HepG2 (cell line): ENCODE results near the gene CYBC1. TPM values are rescaled to one million over a fixed set of nuclear protein-coding genes. Genes with fewer than 3 reads are reported as not detected.

Source experiments
- ATAC-seq: fragments of 200-7000 bp; cut with Tn5 transposase; 3 replicates; pipeline ENCODE4 v1.9.1; 2020; ENCODE audit warnings: mild to moderate bottlenecking, moderate library complexity
- BruUV-seq: library from RNA; stranded (reverse); fragments of 400-500 nt; replicated peaks from 2 replicates; lab custom pipeline; 2021; lab: Mats Ljungman, UMichigan
- CTCF ChIA-PET: fragments of 300-600 bp; formaldehyde crosslinking; extraction: SDS; loops from one replicate; lab custom pipeline; 2021; ENCODE audit warnings: low total read pairs, inconsistent platforms, low intra/inter-chr PET ratio; lab: Yijun Ruan, JAX
- POLR2A ChIA-PET: fragments of 350-600 bp; sonication (Branson Sonifier 250); formaldehyde crosslinking; loops from one replicate; lab custom pipeline; 2020; ENCODE audit warnings: antibody characterized with exemption, inconsistent platforms; lab: Yijun Ruan, JAX
- DNase-seq: peaks from one replicate; pipeline ENCODE4 v3.0.0-alpha.2; 2015; ENCODE audit warnings: low spot score
- FAIRE-seq: peaks from 3 replicates; lab custom pipeline; 2011; peaks lifted over from hg19 to GRCh38; lab: Jason Lieb, UNC
- H2AFZ ChIP-seq: one replicate; pipeline ENCODE4 v1.6.1; 2011; ENCODE audit warnings: low read length, inconsistent platforms
- H3K27ac ChIP-seq: fragments of 300-600 bp; 3 replicates; pipeline ENCODE4 v1.8.0; 2011; ENCODE audit warnings: mixed run types, mild to moderate bottlenecking, mixed read lengths, low read length, inconsistent platforms; ENCODE audit not compliant: insufficient read depth; ENCODE audit errors: extremely low read length
- H3K27me3 ChIP-seq, 2 experiments: fragments of 200-600 bp in 1 of 2; 2 replicates in 1 of 2; 3 replicates in 1 of 2; pipeline versions ENCODE4 v1.6.0 to v1.8.0; 2011; ENCODE audit warnings: low read length in 2 of 2, mild to moderate bottlenecking in 2 of 2, moderate library complexity in 2 of 2, inconsistent platforms in 1 of 2; ENCODE audit not compliant: insufficient read depth in 2 of 2, control insufficient read depth in 1 of 2
- H3K36me3 ChIP-seq, 2 experiments: fragments of 200-600 bp in 1 of 2; replicated peaks in 1 of 2; 2 replicates in 1 of 2; 3 replicates in 1 of 2; pipeline versions ENCODE4 v1.5.1 to v1.8.0; 2011; ENCODE audit warnings: low read length in 2 of 2, inconsistent platforms in 1 of 2; ENCODE audit not compliant: insufficient read depth in 2 of 2, control insufficient read depth in 1 of 2
- H3K4me1 ChIP-seq: 2 replicates; pipeline ENCODE4 v1.5.1; 2012; ENCODE audit warnings: low read length, inconsistent platforms; ENCODE audit not compliant: insufficient read depth
- H3K4me2 ChIP-seq: 2 replicates; pipeline ENCODE4 v1.6.0; 2011; ENCODE audit warnings: low read depth, low read length, inconsistent platforms
- H3K4me3 ChIP-seq, 3 experiments: fragments of 200-600 bp in 1 of 3; sonication (generic), shearing (Covaris generic) in 1 of 3; replicated peaks in 1 of 3; 2 replicates each; pipeline ENCODE4 v1.5.1; 2011 to 2016; ENCODE audit warnings: low read length in 3 of 3, inconsistent platforms in 2 of 3, low read depth in 2 of 3, mild to moderate bottlenecking in 2 of 3, control low read depth in 1 of 3, mixed read lengths in 1 of 3; ENCODE audit not compliant: insufficient read depth in 1 of 3
- H3K79me2 ChIP-seq: one replicate; pipeline ENCODE4 v1.6.1; 2011; ENCODE audit warnings: low read length, inconsistent platforms; ENCODE audit not compliant: insufficient read depth
- H3K9ac ChIP-seq: 2 replicates; pipeline ENCODE4 v1.6.0; 2011; ENCODE audit warnings: mild to moderate bottlenecking, low read depth, low read length, inconsistent platforms; ENCODE audit not compliant: insufficient read depth
- H3K9me3 ChIP-seq: 2 replicates; pipeline ENCODE4 v1.5.1; 2012; ENCODE audit warnings: mild to moderate bottlenecking, low read length
- H4K20me1 ChIP-seq: 2 replicates; pipeline ENCODE4 v1.6.0; 2011; ENCODE audit warnings: inconsistent platforms, mild to moderate bottlenecking, low read length, moderate library complexity; ENCODE audit not compliant: insufficient read depth
- NONO ChIP-seq, 2 experiments: fragments of 450-650 bp in 1 of 2; sonication (generic) in 1 of 2; formaldehyde crosslinking in 1 of 2; IDR thresholded peaks in 1 of 2; conservative IDR thresholded peaks in 1 of 2; 2 replicates each; pipeline versions ENCODE4 v1.6.1 to v1.8.0; 2017 to 2022; ENCODE audit warnings: mild to moderate bottlenecking in 1 of 2, missing genetic modification reagents in 1 of 2, moderate library complexity in 1 of 2
- NR2C2 ChIP-seq: sonication (generic); formaldehyde crosslinking; IDR thresholded peaks from 2 replicates; pipeline ENCODE4 v1.4.0; 2020; ENCODE audit warnings: missing genetic modification reagents, mild to moderate bottlenecking, moderate library complexity, borderline replicate concordance
- PRMT3 ChIP-seq: sonication (generic); formaldehyde crosslinking; IDR thresholded peaks from 2 replicates; pipeline ENCODE4 v1.8.1; 2022; ENCODE audit warnings: low read depth, mild to moderate bottlenecking, moderate library complexity, missing genetic modification reagents, borderline replicate concordance
- SRSF9 ChIP-seq: fragments of 200-400 bp; formaldehyde crosslinking; IDR thresholded peaks from 2 replicates; pipeline ENCODE4 v1.6.1; 2018; ENCODE audit warnings: borderline replicate concordance, mild to moderate bottlenecking, low read depth, low read length; ENCODE audit not compliant: insufficient read depth, poor library complexity, severe bottlenecking
- THAP11 ChIP-seq: IDR thresholded peaks from 2 replicates; pipeline ENCODE4 v1.6.1; 2016; ENCODE audit warnings: missing biosample characterization, missing genetic modification reagents
- ZNF563 ChIP-seq: sonication (generic); formaldehyde crosslinking; IDR thresholded peaks from 2 replicates; pipeline ENCODE4 v1.8.0; 2022; ENCODE audit warnings: mild to moderate bottlenecking, moderate library complexity, missing genetic modification reagents
- ZNF570 ChIP-seq: sonication (generic); formaldehyde crosslinking; IDR thresholded peaks from 2 replicates; pipeline ENCODE4 v1.4.0; 2020; ENCODE audit warnings: mild to moderate bottlenecking, missing genetic modification reagents, borderline replicate concordance
- WGBS: methylation state at CpG from one replicate; pipeline ENCODE4 v1.1.6; 2017; ENCODE audit warnings: low lambda C conversion rate; 5-methylcytosine and 5-hydroxymethylcytosine counted together
- in situ Hi-C: cut with HindIII; loops from 2 replicates; pipeline ENCODE4 v1.10.0; 2017; ENCODE audit warnings: low pct_unique_long_range_greater_than_20kb; ENCODE audit not compliant: extremely low pct_ligation_motif_present
- intact Hi-C: fragments of 100-400 bp; cut with micrococcal nuclease; formaldehyde crosslinking; loops from one replicate; pipeline ENCODE4 v1.10.0; 2022; ENCODE audit not compliant: unreplicated experiment
- polyA plus RNA-seq, 8 experiments: library from polyadenylated mRNA; depleted of rRNA in 3 of 8; stranded (reverse) in 7 of 8; unstranded in 1 of 8; fragments of >200 nt; fragmentation: Illumina TruSeq in 4 of 8; extraction: Trizol in 4 of 8; gene quantifications; 2 replicates each; pipeline versions ENCODE4 v1.2.1 to v1.2.3, GENCODE V29; 2011 to 2016; ENCODE audit warnings: low read depth in 4 of 8, missing spikeins in 1 of 8, mixed read lengths in 1 of 8; ENCODE audit not compliant: insufficient read depth in 1 of 8
- total RNA-seq, 5 experiments: library from RNA; depleted of rRNA; stranded (reverse); fragments of >200 nt; fragmentation: Illumina TruSeq; extraction: Trizol; gene quantifications; 2 replicates each; pipeline ENCODE4 v1.2.3, GENCODE V29; 2016; ENCODE audit warnings: low read depth in 1 of 5
- TF ChIP-seq, protein P1 (sequence below): sonication (generic); formaldehyde crosslinking; IDR thresholded peaks from 2 replicates; pipeline ENCODE4 v1.5.1; 2020; ENCODE audit warnings: mild to moderate bottlenecking, moderate library complexity, missing genetic modification reagents
- TF ChIP-seq, protein P2 (sequence below): sonication (generic); formaldehyde crosslinking; IDR thresholded peaks from 2 replicates; pipeline ENCODE4 v1.4.0; 2020; ENCODE audit warnings: mild to moderate bottlenecking, low read depth, missing genetic modification reagents
- TF ChIP-seq, protein P3 (sequence below): IDR thresholded peaks from 2 replicates; pipeline ENCODE4 v1.6.1; 2016; ENCODE audit warnings: missing compliant biosample characterization, missing genetic modification reagents, borderline replicate concordance
- TF ChIP-seq, protein P4 (sequence below): sonication (generic); formaldehyde crosslinking; IDR thresholded peaks from 2 replicates; pipeline ENCODE4 v1.4.0; 2020; ENCODE audit warnings: mild to moderate bottlenecking, missing genetic modification reagents
- TF ChIP-seq, protein P5 (sequence below): sonication (generic); formaldehyde crosslinking; IDR thresholded peaks from 2 replicates; pipeline ENCODE4 v1.4.0; 2020; ENCODE audit warnings: missing genetic modification reagents
- TF ChIP-seq, protein P6 (sequence below): sonication (generic); formaldehyde crosslinking; IDR thresholded peaks from 2 replicates; pipeline ENCODE4 v1.8.0; 2022; ENCODE audit warnings: missing genetic modification reagents, low read depth, mild to moderate bottlenecking, borderline replicate concordance

The CYBC1 gene
- total and polyA plus RNA-seq, 2 of the 13 experiments (the other 11 are each of a cell fraction or from before 2014, with no cell fraction given), result 43.4 to 44.1 TPM

DNA sequence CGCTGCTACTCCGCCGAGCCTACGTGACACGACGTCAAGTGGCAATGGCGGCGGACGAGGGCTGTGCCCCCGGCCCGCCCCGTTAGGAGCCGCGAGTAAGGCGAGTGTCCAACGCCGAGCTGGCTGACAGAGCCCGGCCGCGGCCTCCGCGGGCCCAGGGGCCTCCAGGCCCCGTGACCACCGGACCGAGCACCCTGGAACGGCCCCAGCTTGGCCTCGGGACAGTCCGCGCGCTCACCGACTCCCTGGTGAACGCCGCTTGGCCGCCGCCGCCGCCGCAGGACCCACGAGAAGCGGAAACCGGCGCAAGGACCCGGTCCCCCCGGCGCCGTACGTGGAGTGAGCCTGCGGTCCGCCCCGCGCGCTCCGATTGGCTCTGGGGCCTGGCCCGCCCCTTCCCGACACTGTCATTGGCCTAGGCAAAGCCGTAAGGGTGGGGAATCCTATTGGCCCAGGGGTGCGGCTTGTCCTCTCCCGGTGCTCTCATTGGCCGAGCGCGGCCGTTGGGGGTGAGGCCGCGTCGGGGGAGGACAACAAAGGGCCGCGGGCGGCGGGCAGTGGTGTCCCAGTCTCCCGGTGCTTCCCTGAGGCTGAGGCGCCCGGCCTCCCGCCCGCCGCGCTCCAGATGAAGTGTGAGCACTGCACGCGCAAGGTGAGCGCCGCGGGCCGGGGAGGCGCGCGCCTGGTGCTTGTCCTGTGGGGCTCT is 7.8 kb upstream of the CYBC1 start, which contains the start of gene NARF:
TSS of gene NARF (plus strand) at position 563 of the 706 bp plus-strand sequence. CDS start at position 626, 63 bp downstream.
- BruUV-seq, result no TSS peak
- in situ Hi-C loops (no loop called here), intact Hi-C loops (loop anchor here (1.0 to 2.0 kb wide), 4 partner anchors 8 to 96 kb away; partner anchors contain the start of genes CYBC1, HEXD and OGFOD3)
- Histone ChIP-seq H3K9me3 (no peaks in the 10 kb centered on the region), H3K4me1 (peaks cover 56% of the 10 kb centered on the region), H3K4me3 (peak within 1 kb of the TSS; percentile 85 to 99 (median 87)), H2AFZ (no peak within 1 kb of the TSS), H3K9ac (peak within 1 kb of the TSS; percentile 98), H3K36me3 (peaks cover 7 to 27% of the 10 kb centered on the region in 2 experiments), H3K27ac (peak within 1 kb of the TSS; percentile 96), H4K20me1 (peaks cover 9% of the 10 kb centered on the region; the same call in 1 of the 2 replicates), H3K79me2 (peaks cover 10% of the 10 kb centered on the region), H3K27me3 (no peaks in the 10 kb centered on the region), H3K4me2 (peak within 1 kb of the TSS; percentile 99)
- under 1% methylated on average over 17 of the region's 85 CpGs for WGBS
- DNase-seq (peak; percentile 99), FAIRE-seq (peak; percentile 89), ATAC-seq (peak; percentile 96)
- ChIA-PET CTCF (no interaction called here), POLR2A (interaction anchor here (0.8 to 1.9 kb wide), 8 partner anchors 36 to 133 kb away, joined by 3 to 6 read pairs (median 4); partner anchors contain the start of gene FOXK2)
- peak; percentile 75 for TF ChIP-seq NR2C2 (CRISPR knock-in tag)
- TF ChIP-seq SRSF9, result no peak
- TF ChIP-seq, protein P1, sequence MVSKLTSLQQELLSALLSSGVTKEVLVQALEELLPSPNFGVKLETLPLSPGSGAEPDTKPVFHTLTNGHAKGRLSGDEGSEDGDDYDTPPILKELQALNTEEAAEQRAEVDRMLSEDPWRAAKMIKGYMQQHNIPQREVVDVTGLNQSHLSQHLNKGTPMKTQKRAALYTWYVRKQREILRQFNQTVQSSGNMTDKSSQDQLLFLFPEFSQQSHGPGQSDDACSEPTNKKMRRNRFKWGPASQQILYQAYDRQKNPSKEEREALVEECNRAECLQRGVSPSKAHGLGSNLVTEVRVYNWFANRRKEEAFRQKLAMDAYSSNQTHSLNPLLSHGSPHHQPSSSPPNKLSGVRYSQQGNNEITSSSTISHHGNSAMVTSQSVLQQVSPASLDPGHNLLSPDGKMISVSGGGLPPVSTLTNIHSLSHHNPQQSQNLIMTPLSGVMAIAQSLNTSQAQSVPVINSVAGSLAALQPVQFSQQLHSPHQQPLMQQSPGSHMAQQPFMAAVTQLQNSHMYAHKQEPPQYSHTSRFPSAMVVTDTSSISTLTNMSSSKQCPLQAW, result peak; percentile 85
- no peak for TF ChIP-seq NONO (IDR thresholded peaks at IDR 0.05)
- peak; percentile 82 for TF ChIP-seq NONO (CRISPR knock-in tag; conservative IDR thresholded peaks at IDR 0.05)
- peak; percentile 79; the same call in 1 of the 2 replicates for TF ChIP-seq ZNF563 (CRISPR knock-in tag)
- TF ChIP-seq, protein P2, sequence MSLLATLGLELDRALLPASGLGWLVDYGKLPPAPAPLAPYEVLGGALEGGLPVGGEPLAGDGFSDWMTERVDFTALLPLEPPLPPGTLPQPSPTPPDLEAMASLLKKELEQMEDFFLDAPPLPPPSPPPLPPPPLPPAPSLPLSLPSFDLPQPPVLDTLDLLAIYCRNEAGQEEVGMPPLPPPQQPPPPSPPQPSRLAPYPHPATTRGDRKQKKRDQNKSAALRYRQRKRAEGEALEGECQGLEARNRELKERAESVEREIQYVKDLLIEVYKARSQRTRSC (CRISPR knock-in tag), result peak; percentile 98; the same call in 1 of the 2 replicates
- TF ChIP-seq, protein P3, sequence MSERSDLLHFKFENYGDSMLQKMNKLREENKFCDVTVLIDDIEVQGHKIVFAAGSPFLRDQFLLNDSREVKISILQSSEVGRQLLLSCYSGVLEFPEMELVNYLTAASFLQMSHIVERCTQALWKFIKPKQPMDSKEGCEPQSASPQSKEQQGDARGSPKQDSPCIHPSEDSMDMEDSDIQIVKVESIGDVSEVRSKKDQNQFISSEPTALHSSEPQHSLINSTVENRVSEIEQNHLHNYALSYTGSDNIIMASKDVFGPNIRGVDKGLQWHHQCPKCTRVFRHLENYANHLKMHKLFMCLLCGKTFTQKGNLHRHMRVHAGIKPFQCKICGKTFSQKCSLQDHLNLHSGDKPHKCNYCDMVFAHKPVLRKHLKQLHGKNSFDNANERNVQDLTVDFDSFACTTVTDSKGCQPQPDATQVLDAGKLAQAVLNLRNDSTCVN (CRISPR knock-in tag), result peak; percentile 74
- peak; percentile 86; the same call in 1 of the 2 replicates for TF ChIP-seq THAP11
- no peak; the same call in 1 of the 2 replicates for TF ChIP-seq ZNF570 (CRISPR knock-in tag)
- TF ChIP-seq, protein P4, sequence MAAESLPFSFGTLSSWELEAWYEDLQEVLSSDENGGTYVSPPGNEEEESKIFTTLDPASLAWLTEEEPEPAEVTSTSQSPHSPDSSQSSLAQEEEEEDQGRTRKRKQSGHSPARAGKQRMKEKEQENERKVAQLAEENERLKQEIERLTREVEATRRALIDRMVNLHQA, result no peak
- TF ChIP-seq, protein P5, sequence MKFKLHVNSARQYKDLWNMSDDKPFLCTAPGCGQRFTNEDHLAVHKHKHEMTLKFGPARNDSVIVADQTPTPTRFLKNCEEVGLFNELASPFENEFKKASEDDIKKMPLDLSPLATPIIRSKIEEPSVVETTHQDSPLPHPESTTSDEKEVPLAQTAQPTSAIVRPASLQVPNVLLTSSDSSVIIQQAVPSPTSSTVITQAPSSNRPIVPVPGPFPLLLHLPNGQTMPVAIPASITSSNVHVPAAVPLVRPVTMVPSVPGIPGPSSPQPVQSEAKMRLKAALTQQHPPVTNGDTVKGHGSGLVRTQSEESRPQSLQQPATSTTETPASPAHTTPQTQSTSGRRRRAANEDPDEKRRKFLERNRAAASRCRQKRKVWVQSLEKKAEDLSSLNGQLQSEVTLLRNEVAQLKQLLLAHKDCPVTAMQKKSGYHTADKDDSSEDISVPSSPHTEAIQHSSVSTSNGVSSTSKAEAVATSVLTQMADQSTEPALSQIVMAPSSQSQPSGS (CRISPR knock-in tag), result peak; percentile 46
- no peak for TF ChIP-seq PRMT3
- TF ChIP-seq, protein P6, sequence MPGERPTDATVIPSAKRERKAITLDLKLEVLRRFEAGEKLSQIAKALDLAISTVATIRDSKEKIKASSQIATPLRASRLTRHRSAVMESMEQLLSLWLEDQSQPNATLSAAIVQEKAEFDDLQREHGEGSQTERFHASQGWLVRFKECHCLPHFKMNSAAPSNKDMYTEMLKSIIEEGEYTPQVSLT (CRISPR knock-in tag), result peak; percentile 39; the same call in 1 of the 2 replicates
